Lung (tissue), 12 donors: ENCODE data around the gene NOD1. TPM values are rescaled to one million over a fixed set of nuclear protein-coding genes. Genes with fewer than 3 reads are reported as not detected.

Experiments used
- ATAC-seq: fragments of 200-7000 bp; cut with Tn5 transposase; one replicate; pipeline ENCODE4 v1.9.1; 2020; ENCODE audit warnings: moderate number of reproducible peaks; ENCODE audit not compliant: insufficient read depth, low FRiP score
- DNase-seq, 3 donors: peaks; one replicate each; pipeline ENCODE4 v3.0.0-alpha.2; 2013 to 2017
- H3K27ac ChIP-seq, 2 donors: one replicate each; pipeline ENCODE4 v1.5.1; 2013; ENCODE audit warnings: mild to moderate bottlenecking in 2 of 2, moderate library complexity in 2 of 2, control low read depth in 1 of 2, inconsistent platforms in 1 of 2, low read depth in 1 of 2, low read length in 1 of 2
- H3K27me3 ChIP-seq, 3 donors: one replicate each; pipeline ENCODE4 v1.5.1; 2013; ENCODE audit warnings: low read length in 2 of 3; ENCODE audit not compliant: control insufficient read depth in 3 of 3, insufficient read depth in 3 of 3
- H3K36me3 ChIP-seq, 4 donors: one replicate each; pipeline ENCODE4 v1.5.1; 2013; ENCODE audit warnings: low read length in 4 of 4, mild to moderate bottlenecking in 1 of 4, moderate library complexity in 1 of 4; ENCODE audit not compliant: control insufficient read depth in 4 of 4, insufficient read depth in 4 of 4
- H3K4me1 ChIP-seq, 5 donors: one replicate each; pipeline ENCODE4 v1.5.1; 2013; ENCODE audit warnings: low read length in 5 of 5, mild to moderate bottlenecking in 2 of 5, moderate library complexity in 1 of 5; ENCODE audit not compliant: control insufficient read depth in 5 of 5, insufficient read depth in 5 of 5
- H3K4me3 ChIP-seq: one replicate; pipeline ENCODE4 v1.5.1; 2013; ENCODE audit warnings: mild to moderate bottlenecking, control low read depth, moderate library complexity
- H3K9ac ChIP-seq, 2 donors: one replicate each; pipeline ENCODE4 v1.5.1; 2013; ENCODE audit warnings: low read length in 2 of 2, control low read depth in 1 of 2; ENCODE audit not compliant: insufficient read depth in 1 of 2
- H3K9me3 ChIP-seq, 4 donors: one replicate each; pipeline ENCODE4 v1.5.1; 2013; ENCODE audit warnings: low read length in 3 of 4, mild to moderate bottlenecking in 1 of 4, moderate library complexity in 1 of 4; ENCODE audit not compliant: control insufficient read depth in 4 of 4, insufficient read depth in 3 of 4
- CTCF ChIP-seq: IDR thresholded peaks from 2 replicates; pipeline ENCODE4 v1.5.1; 2012; ENCODE audit warnings: mild to moderate bottlenecking; ENCODE audit errors: control extremely low read depth, extremely low read depth
- WGBS, 2 donors: extraction: QIAGEN DNeasy Blood & Tissue Kit; methylation state at CpG; one replicate each; pipeline ENCODE4 v1.1.7; 2013; 5-methylcytosine and 5-hydroxymethylcytosine counted together
- polyA plus RNA-seq, 2 donors: library from polyadenylated mRNA; stranded (reverse); fragments of 200-250 nt; gene quantifications; one replicate each; pipeline ENCODE4 v1.2.1, GENCODE V29; 2013
- total RNA-seq, 2 donors: library from RNA; depleted of rRNA in 1 of 2; stranded (reverse); fragments of >200 nt in 1 of 2; gene quantifications; one replicate each; pipeline ENCODE4 v1.2.1, GENCODE V29; 2014 to 2021
- donor health status: control.
- donor health status: control.
- donor health status: Bipolar disorder and iron deficiency.
- donor health status: healthy.
- donor health status: DM: yes; HTN: yes; CAD: no.

The NOD1 gene
- total and polyA plus RNA-seq, 4 donors = 11.5 to 46.1 (median 21.5) TPM

- no peaks in the 10 kb centered on the region for H3K9me3 ChIP-seq
- ATAC-seq (no peak), DNase-seq (no peak)
- H3K4me3 ChIP-seq = no peak overlapping the region
- peak overlapping the region in 1 of 2 donors; percentile 64 for H3K27ac ChIP-seq
- H3K36me3 ChIP-seq = peaks cover 5 to 39% (median 8%) of the 10 kb centered on the region in 4 donors
- no peak for TF ChIP-seq CTCF
- H3K4me1 ChIP-seq = peaks cover 10 to 32% (median 19%) of the 10 kb centered on the region in 5 donors
- WGBS, 2 donors = 5 to 33% methylated on average over 1 of the region's 1 CpG
- no peaks in the 10 kb centered on the region for H3K27me3 ChIP-seq
- no peak overlapping the region for H3K9ac ChIP-seq
Observed at GRCh38 chr7:30430777-30431176, 47.8 kb downstream of the NOD1 start.

GRCh38 chr7:30430276-30430675 is 48.3 kb downstream of the NOD1 start:
- no peaks in the 10 kb centered on the region for H3K27me3 ChIP-seq
- 40 to 45% methylated on average over 7 of the region's 7 CpGs for WGBS, 2 donors
- H3K9ac ChIP-seq = no peak overlapping the region
- peak overlapping the region in 1 of 2 donors; percentile 62 for H3K27ac ChIP-seq
- ATAC-seq (no peak), DNase-seq (peak; percentile 23 to 66 (median 42))
- H3K4me3 ChIP-seq = no peak overlapping the region
- H3K4me1 ChIP-seq = peaks cover 10 to 30% (median 19%) of the 10 kb centered on the region in 5 donors
- no peaks in the 10 kb centered on the region for H3K9me3 ChIP-seq
- no peak for TF ChIP-seq CTCF
- peaks cover 5 to 37% (median 8%) of the 10 kb centered on the region in 4 donors for H3K36me3 ChIP-seq

GRCh38 chr7:30429156-30429530 is 49.4 kb downstream of the NOD1 start:
- Histone ChIP-seq H3K9ac (no peak overlapping the region), H3K36me3 (peaks cover 3 to 40% (median 12%) of the 10 kb centered on the region in 4 donors)
- 49 to 70% methylated on average over 5 of the region's 5 CpGs for WGBS, 2 donors

More at GRCh38 chr7:30429156-30429530, 49.4 kb downstream of the NOD1 start:
- Histone ChIP-seq H3K9me3 (no peaks in the 10 kb centered on the region), H3K4me3 (no peak overlapping the region), H3K27me3 (no peaks in the 10 kb centered on the region), H3K27ac (no peak overlapping the region), H3K4me1 (peaks cover 10 to 28% (median 17%) of the 10 kb centered on the region in 5 donors)
- TF ChIP-seq CTCF = no peak
- DNase-seq = no peak
- no peak for ATAC-seq
